ENCODE results near the gene IMMP2L. TPM values are rescaled to one million over a fixed set of nuclear protein-coding genes. Genes with fewer than 3 reads are reported as not detected.

IMMP2L gene
- total and polyA plus RNA-seq, 7 donors: 9.3 to 43.0 (median 19.2) TPM

DNA sequence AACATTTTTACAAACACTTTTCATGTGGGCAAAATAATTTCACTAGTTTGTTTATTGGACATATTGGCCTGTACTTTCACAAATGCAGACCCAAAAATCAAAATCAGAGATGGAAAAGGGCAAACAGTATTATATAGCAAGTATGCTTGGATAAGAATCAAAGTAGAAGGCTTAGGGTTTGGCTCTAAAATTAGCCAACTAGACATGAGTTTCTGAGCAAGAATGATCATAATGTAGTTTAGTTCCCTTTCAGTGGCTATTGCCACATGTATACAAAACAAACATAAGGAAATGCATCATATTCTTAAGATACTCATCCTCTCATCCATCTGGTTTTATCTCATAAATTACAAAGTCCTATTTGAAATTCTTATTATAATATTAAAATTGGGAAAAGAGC, 132.5 kb downstream of the IMMP2L start:
- Histone ChIP-seq H3K27ac (no peak overlapping the region), H3K27me3 (ENCODE audit: insufficient read depth in 3 of 3, low read length in 2 of 3) (no peaks in the 10 kb centered on the region), H3K4me3 (no peak overlapping the region), H3K4me1 (no peaks in the 10 kb centered on the region), H3K9me3 (no peaks in the 10 kb centered on the region), H3K36me3 (ENCODE audit: insufficient read depth in 1 of 2, low read depth in 1 of 2) (no peaks in the 10 kb centered on the region)
- DNase-seq: no peak
- TF ChIP-seq, protein P1, sequence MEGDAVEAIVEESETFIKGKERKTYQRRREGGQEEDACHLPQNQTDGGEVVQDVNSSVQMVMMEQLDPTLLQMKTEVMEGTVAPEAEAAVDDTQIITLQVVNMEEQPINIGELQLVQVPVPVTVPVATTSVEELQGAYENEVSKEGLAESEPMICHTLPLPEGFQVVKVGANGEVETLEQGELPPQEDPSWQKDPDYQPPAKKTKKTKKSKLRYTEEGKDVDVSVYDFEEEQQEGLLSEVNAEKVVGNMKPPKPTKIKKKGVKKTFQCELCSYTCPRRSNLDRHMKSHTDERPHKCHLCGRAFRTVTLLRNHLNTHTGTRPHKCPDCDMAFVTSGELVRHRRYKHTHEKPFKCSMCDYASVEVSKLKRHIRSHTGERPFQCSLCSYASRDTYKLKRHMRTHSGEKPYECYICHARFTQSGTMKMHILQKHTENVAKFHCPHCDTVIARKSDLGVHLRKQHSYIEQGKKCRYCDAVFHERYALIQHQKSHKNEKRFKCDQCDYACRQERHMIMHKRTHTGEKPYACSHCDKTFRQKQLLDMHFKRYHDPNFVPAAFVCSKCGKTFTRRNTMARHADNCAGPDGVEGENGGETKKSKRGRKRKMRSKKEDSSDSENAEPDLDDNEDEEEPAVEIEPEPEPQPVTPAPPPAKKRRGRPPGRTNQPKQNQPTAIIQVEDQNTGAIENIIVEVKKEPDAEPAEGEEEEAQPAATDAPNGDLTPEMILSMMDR (IDR thresholded peaks at IDR 0.05): no peak
- no peak for ATAC-seq
- intact Hi-C loops (cut with DNase I): no loop called here

DNA sequence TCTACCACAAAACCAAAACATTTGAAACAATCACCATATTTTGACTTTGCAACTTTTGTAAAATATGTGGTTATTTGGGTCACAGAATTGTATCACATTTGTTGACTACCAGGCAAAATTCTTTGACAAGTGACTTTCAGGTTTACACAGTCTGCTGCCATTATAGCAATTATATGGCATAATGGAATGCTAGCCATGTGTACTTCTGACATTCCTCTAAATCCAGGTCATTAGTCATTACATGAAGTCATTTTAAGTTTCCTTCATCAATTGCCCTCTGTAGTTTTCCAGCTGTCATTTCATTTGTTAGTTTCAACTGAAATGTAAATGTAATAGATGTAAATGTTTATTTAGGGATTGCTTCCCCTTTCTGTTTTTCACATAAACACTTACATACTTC, 137.5 kb downstream of the IMMP2L start:
- Histone ChIP-seq H3K9me3 (no peaks in the 10 kb centered on the region), H3K27ac (no peak overlapping the region), H3K4me3 (no peak overlapping the region), H3K4me1 (no peaks in the 10 kb centered on the region), H3K36me3 (ENCODE audit: insufficient read depth in 1 of 2, low read depth in 1 of 2) (no peaks in the 10 kb centered on the region), H3K27me3 (ENCODE audit: insufficient read depth in 3 of 3, low read length in 2 of 3) (no peaks in the 10 kb centered on the region)
- intact Hi-C loops (cut with DNase I): no loop called here
- ATAC-seq (no peak), DNase-seq (no peak)
- TF ChIP-seq, protein P1 (IDR thresholded peaks at IDR 0.05): no peak

- Histone ChIP-seq H3K4me3 (no peak overlapping the region), H3K36me3 (ENCODE audit: insufficient read depth in 1 of 2, low read depth in 1 of 2) (no peaks in the 10 kb centered on the region), H3K4me1 (no peaks in the 10 kb centered on the region), H3K9me3 (no peaks in the 10 kb centered on the region), H3K27me3 (ENCODE audit: insufficient read depth in 3 of 3, low read length in 2 of 3) (no peaks in the 10 kb centered on the region), H3K27ac (no peak overlapping the region)
- ATAC-seq (no peak), DNase-seq (no peak)
- TF ChIP-seq, protein P1 (IDR thresholded peaks at IDR 0.05): no peak
- intact Hi-C loops (cut with DNase I): no loop called here
Observed at GRCh38 chr7:111414374-111414773, 147.9 kb downstream of the IMMP2L start.

DNA sequence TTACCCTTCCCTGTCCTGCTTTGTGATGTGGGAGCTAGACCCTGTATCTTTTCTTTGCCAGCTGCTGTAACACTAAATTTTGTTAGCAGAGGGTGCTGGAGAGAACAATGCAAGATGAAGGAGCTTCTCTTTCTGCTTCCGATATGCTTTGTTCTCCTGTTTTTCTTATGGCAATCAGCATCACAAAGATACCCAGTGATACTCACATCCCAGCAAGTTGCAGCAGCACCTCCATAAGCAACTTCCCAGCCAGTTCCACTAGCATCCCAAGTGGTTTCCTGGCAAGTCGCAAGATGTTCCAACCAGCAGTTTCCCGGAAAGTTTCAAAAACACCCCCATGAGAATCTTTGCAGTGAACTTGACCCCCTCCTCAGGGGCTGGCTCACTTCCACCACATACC, 148.6 kb downstream of the IMMP2L start:
- H3K4me1 ChIP-seq: no peaks in the 10 kb centered on the region
- intact Hi-C loops (cut with DNase I): no loop called here
- TF ChIP-seq, protein P1 (IDR thresholded peaks at IDR 0.05): no peak
- H3K27ac ChIP-seq: no peak overlapping the region
- ATAC-seq (peak in 1 of 4 donors; percentile 22), DNase-seq (peak; percentile 14 to 41)
- H3K4me3 ChIP-seq: no peak overlapping the region
- no peaks in the 10 kb centered on the region for H3K36me3 ChIP-seq (ENCODE audit: insufficient read depth in 1 of 2, low read depth in 1 of 2)
- no peaks in the 10 kb centered on the region for H3K9me3 ChIP-seq
- WGBS, 3 donors: 38 to 45% (median 42%) methylated on average over 3 of the region's 3 CpGs
- no peaks in the 10 kb centered on the region for H3K27me3 ChIP-seq (ENCODE audit: insufficient read depth in 3 of 3, low read length in 2 of 3)

DNA sequence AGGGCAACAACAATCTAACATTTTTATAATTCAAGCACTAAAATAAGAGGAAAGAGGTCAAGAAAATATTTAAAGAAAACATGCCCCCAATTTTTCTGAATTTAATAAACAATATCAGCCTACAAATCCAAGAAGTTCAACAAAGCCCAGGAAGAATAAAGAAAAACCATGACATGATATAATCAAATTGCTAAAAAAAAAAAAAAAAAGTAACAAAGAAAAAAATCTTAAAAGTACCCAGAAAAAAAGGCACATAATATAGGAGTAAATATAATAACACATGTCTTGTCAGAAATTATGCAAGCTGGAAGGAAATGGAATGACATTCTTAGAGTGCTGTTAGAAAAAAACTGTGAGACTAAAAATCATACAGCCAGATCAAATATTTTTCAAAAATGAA, 151.4 kb downstream of the IMMP2L start:
- H3K27me3 ChIP-seq (ENCODE audit: insufficient read depth in 3 of 3, low read length in 2 of 3): no peaks in the 10 kb centered on the region
- ATAC-seq (no peak), DNase-seq (no peak)
- no peak overlapping the region for H3K4me3 ChIP-seq
- TF ChIP-seq, protein P1 (IDR thresholded peaks at IDR 0.05): no peak
- H3K27ac ChIP-seq: no peak overlapping the region
- H3K9me3 ChIP-seq: no peaks in the 10 kb centered on the region
- H3K4me1 ChIP-seq: no peaks in the 10 kb centered on the region
- no peaks in the 10 kb centered on the region for H3K36me3 ChIP-seq (ENCODE audit: insufficient read depth in 1 of 2, low read depth in 1 of 2)
- intact Hi-C loops (cut with DNase I): no loop called here

Data from psoas muscle (tissue), 8 donors.